Measurements from ENCODE around the gene BTF3. TPM values are rescaled to one million over a fixed set of nuclear protein-coding genes. Genes with fewer than 3 reads are reported as not detected.

BTF3 gene
- total and polyA plus RNA-seq, 4 donors, result 370 to 645 (median 516) TPM

DNA sequence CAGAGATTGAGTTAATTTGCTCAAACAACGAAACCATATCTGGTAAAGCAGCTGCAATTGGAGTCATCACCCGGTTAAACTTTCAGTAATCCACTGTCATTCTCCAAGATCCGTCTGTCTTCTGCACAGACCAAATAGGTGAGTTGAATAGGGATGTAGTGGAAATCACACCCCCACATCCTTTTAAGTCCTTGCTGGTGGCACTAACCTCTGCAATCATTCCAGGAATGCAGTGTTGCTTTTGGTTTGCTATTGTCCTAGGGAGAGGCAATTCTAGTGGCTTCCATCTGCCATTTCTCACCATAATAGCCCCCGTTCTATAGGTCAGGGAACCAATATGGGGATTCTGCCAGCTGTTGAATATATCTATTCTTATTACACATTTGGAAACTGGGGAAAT is 14.6 kb upstream of the BTF3 start:
- H3K9ac ChIP-seq (ENCODE audit: insufficient read depth in 1 of 2, low read length in 2 of 2), result no peak overlapping the region
- H3K27ac ChIP-seq (ENCODE audit: low read depth in 1 of 2, low read length in 1 of 2), result no peak overlapping the region
- DNase-seq, result no peak
- peaks cover 4 to 6% (median 5%) of the 10 kb centered on the region in 3 donors for H3K27me3 ChIP-seq (ENCODE audit: control insufficient read depth in 3 of 3, insufficient read depth in 3 of 3, low read length in 2 of 3)
- no peaks in the 10 kb centered on the region for H3K36me3 ChIP-seq (ENCODE audit: control insufficient read depth in 4 of 4, insufficient read depth in 4 of 4, low read length in 4 of 4)
- 79 to 87% methylated on average over 4 of the region's 4 CpGs for WGBS, 2 donors
- H3K9me3 ChIP-seq (ENCODE audit: control insufficient read depth in 4 of 4, insufficient read depth in 3 of 4, low read length in 3 of 4), result no peaks in the 10 kb centered on the region
- ATAC-seq (ENCODE audit: insufficient read depth, low FRiP score), result no peak
- no peak overlapping the region for H3K4me3 ChIP-seq
- TF ChIP-seq, protein P1, sequence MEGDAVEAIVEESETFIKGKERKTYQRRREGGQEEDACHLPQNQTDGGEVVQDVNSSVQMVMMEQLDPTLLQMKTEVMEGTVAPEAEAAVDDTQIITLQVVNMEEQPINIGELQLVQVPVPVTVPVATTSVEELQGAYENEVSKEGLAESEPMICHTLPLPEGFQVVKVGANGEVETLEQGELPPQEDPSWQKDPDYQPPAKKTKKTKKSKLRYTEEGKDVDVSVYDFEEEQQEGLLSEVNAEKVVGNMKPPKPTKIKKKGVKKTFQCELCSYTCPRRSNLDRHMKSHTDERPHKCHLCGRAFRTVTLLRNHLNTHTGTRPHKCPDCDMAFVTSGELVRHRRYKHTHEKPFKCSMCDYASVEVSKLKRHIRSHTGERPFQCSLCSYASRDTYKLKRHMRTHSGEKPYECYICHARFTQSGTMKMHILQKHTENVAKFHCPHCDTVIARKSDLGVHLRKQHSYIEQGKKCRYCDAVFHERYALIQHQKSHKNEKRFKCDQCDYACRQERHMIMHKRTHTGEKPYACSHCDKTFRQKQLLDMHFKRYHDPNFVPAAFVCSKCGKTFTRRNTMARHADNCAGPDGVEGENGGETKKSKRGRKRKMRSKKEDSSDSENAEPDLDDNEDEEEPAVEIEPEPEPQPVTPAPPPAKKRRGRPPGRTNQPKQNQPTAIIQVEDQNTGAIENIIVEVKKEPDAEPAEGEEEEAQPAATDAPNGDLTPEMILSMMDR (IDR thresholded peaks at IDR 0.05; ENCODE audit: control extremely low read depth, extremely low read depth), result no peak
- no peaks in the 10 kb centered on the region for H3K4me1 ChIP-seq (ENCODE audit: control insufficient read depth in 5 of 5, insufficient read depth in 5 of 5, low read length in 5 of 5)

GRCh38 chr5:73484511-73484910 is 13.7 kb upstream of the BTF3 start:
- H3K9ac ChIP-seq (ENCODE audit: insufficient read depth in 1 of 2, low read length in 2 of 2), result no peak overlapping the region
- no peak for ATAC-seq (ENCODE audit: insufficient read depth, low FRiP score)
- H3K9me3 ChIP-seq (ENCODE audit: control insufficient read depth in 4 of 4, insufficient read depth in 3 of 4, low read length in 3 of 4), result no peaks in the 10 kb centered on the region
- 82 to 88% methylated on average over 1 of the region's 1 CpG for WGBS, 2 donors
- TF ChIP-seq, protein P1 (IDR thresholded peaks at IDR 0.05; ENCODE audit: control extremely low read depth, extremely low read depth), result no peak
- H3K4me3 ChIP-seq, result no peak overlapping the region
- peaks cover 5 to 6% (median 6%) of the 10 kb centered on the region in 3 donors for H3K27me3 ChIP-seq (ENCODE audit: control insufficient read depth in 3 of 3, insufficient read depth in 3 of 3, low read length in 2 of 3)
- H3K36me3 ChIP-seq (ENCODE audit: control insufficient read depth in 4 of 4, insufficient read depth in 4 of 4, low read length in 4 of 4), result no peaks in the 10 kb centered on the region
- no peaks in the 10 kb centered on the region for H3K4me1 ChIP-seq (ENCODE audit: control insufficient read depth in 5 of 5, insufficient read depth in 5 of 5, low read length in 5 of 5)
- no peak for DNase-seq
- H3K27ac ChIP-seq (ENCODE audit: low read depth in 1 of 2, low read length in 1 of 2), result no peak overlapping the region

DNA sequence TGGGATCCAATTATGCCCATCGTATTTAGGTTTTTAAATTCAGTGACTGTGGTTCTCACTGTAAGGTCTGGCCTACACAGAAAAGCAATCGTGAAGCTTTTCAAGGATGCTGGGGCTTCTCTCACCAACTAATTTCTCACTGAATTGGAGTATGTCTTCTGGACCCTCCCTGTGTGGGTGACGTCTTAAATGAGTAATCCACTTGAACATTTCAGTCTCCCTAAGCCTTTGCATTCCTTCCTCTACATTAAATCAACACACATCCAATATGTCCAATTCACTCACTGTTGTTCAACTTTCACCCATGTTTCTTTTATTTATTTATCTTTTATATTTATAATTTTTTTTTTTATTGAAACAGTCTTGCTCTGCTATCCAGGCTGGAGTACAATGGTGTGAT is 12.5 kb upstream of the BTF3 start:
- TF ChIP-seq, protein P1 (IDR thresholded peaks at IDR 0.05; ENCODE audit: control extremely low read depth, extremely low read depth), result no peak

More for the DNA sequence above, 12.5 kb upstream of the BTF3 start:
- no peak overlapping the region for H3K9ac ChIP-seq (ENCODE audit: insufficient read depth in 1 of 2, low read length in 2 of 2)
- H3K4me1 ChIP-seq (ENCODE audit: control insufficient read depth in 5 of 5, insufficient read depth in 5 of 5, low read length in 5 of 5), result no peaks in the 10 kb centered on the region
- WGBS, 2 donors, result 93% methylated on average over 3 of the region's 3 CpGs
- no peaks in the 10 kb centered on the region for H3K36me3 ChIP-seq (ENCODE audit: control insufficient read depth in 4 of 4, insufficient read depth in 4 of 4, low read length in 4 of 4)
- H3K27ac ChIP-seq (ENCODE audit: low read depth in 1 of 2, low read length in 1 of 2), result no peak overlapping the region
- H3K9me3 ChIP-seq (ENCODE audit: control insufficient read depth in 4 of 4, insufficient read depth in 3 of 4, low read length in 3 of 4), result no peaks in the 10 kb centered on the region
- DNase-seq (no peak), ATAC-seq (ENCODE audit: insufficient read depth, low FRiP score) (no peak)
- no peak overlapping the region for H3K4me3 ChIP-seq
- peaks cover 5 to 6% (median 6%) of the 10 kb centered on the region in 3 donors for H3K27me3 ChIP-seq (ENCODE audit: control insufficient read depth in 3 of 3, insufficient read depth in 3 of 3, low read length in 2 of 3)
